ENCODE data around the gene STK24.
"Not testable (repeated sequence)": the region's sequence is repeated elsewhere in the genome, so short reads cannot be mapped to it uniquely, and the experiment has no call there.

Gene STK24

GRCh38 chr13:98576963-98577835 lies at the start of gene STK24:
Gene STK24, minus strand, starts transcription at chr13:98577107. Its CDS starts 321 bp downstream, at chr13:98576786.
- DNase-seq (ENCODE audit: low spot score), result peak; percentile 79

DNA sequence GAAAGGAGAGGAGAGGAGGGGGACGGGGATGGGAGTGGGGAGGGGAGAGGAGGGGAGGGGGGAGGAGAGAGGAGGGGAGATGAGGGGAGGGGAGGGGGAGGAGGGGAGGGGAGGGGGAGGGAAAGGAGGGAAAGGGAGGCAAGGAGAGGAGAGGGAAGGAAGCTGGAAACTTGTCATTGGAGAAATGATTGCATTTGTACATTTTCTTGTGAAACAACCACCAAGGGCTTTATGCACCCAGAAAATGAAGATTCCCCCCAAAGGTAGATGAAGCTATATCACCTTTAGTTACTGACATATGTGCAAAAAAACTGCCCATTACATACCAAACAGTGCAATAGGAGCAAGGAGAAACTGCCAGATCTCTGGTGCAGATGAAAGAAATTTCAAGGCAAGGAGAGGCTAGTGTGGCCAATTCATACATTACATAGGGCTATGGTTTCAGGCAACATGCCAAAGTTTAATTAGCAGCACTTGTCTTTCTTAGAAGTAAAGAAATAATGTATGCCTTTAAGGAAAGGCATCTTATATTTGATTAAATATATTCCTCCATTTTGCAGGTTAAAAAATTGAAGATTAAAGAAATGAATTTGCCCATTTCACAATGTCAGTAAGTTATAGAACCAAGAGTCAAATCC lies 49.5 kb upstream of the STK24 start:
- DNase-seq (ENCODE audit: low spot score), result no peak

DNA sequence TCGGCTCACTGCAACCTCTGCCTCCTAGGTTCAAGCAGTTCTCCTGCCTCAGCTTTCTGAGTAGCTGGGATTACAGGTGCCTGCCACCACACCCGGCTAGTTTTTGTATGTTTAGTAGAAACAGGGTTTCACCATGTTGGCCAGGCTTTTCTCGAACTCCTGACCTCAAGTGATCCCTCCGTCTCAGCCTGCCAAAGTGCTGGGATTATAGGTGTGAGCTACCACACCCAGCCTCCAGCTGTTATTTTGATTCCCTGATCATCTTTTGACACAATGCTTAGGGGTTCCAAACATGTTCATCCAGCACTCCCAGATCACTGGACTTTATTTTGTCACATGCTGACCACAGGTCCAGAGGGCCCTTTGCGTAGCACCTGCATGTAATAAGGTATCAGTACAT lies 47.7 kb upstream of the STK24 start:
- DNase-seq (ENCODE audit: low spot score), result not testable (repeated sequence)

DNA sequence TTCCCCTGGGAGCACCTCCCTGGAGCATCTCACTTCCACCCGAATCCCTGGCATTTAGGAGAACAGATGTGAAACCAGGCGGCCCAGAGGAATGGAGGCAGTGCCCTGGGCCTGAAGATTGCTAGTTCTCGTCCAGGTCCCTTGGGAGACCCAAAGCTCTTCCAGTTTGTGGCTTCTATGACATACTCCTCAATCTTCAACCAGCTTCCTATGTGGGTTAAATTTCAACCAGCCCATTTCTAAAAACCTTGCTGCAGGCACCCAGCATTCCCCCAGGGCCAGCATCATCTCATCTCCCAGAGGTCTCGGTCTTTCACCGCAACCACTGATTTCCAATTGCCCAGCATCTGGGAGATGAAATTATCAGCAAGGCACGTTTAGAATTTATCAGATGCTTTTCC lies 46.0 kb upstream of the STK24 start:
- no peak for DNase-seq (ENCODE audit: low spot score)

GRCh38 chr13:98619556-98619955 lies 42.6 kb upstream of the STK24 start:
- no peak for DNase-seq (ENCODE audit: low spot score)

- not testable (repeated sequence) for DNase-seq (ENCODE audit: low spot score)
Observed at GRCh38 chr13:98615595-98615994, 38.7 kb upstream of the STK24 start.

DNA sequence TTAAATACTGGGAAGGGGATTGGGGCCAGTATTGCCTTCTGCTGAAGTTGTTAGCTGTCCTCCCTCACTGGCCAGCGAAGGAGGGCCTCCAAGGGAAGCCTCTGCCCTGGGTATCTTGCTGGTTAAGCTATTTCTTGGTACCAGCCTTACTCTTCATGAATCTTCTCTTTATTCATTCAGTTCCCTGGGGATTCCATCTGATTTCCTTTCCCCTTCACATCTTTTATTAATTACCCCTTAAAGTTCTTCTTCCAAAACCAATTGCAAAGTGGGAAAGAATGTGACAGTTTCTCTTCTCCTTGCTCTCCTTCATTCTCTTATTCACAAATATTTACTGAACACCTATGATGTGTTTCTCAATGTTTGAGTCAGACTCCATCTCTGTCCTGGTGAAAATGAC lies 36.7 kb upstream of the STK24 start:
- DNase-seq (ENCODE audit: low spot score), result no peak

- DNase-seq (ENCODE audit: low spot score), result no peak
Observed at GRCh38 chr13:98609756-98610155, 32.8 kb upstream of the STK24 start.

GRCh38 chr13:98606296-98606695 lies 29.4 kb upstream of the STK24 start:
- DNase-seq (ENCODE audit: low spot score), result no peak

DNA sequence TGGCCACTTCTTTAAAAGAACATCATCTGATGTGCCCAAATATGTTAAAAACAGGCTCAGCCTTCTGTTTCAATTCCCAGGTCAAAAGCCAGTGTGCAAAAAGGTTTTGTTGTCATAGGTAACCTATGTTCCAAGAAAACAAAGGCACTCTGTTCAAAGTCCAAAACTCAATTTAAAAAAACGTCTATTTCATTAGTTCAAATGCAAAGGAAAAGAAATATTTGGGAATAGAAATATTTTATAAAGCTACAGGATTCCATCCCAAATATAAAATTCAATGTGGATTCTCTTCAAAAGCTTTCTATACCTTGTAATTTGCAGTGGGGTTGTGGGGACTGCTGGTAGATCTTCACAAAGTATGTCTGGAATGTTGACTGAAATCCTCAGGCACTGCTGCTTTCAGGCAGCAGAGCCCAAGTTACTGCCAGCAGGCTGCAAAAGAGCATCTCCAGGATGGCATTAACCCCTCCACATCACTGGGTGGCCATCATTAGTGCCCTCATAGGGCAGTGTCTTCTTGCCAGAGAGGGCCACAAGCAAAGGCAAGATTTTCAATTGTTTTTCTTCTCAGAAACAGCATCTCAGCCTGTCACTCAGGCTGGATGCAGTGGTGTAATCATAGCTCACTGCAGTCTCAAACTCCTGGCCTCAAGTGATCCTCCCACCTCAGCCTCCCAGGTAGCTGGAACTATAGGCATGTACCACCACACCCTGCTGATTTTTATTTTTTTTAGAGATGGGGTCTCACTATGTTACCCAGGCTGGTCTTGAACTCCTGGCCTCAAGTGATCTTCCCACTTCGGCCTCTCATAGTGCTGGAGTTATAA lies 22.8 kb upstream of the STK24 start:
- no peak for DNase-seq (ENCODE audit: low spot score)

DNA sequence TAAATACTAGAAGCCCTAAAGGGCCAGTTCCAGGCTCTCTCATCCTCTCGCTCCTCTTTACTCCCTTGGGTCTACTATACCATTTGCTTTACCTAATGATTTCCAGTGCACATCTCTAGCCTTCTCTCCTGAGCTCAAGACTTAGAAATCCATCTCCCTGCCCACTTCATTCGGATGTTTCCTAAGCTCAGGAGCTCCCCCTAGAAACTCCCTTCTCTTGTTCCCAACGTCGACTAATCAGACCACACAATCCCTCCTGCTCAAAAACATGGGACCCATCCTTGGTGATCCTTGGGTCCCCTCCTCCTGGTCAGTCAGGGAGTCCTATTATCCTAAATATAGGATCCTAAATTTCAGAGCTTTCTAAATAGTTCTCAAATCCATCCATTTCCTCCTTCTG lies 21.1 kb upstream of the STK24 start:
- DNase-seq (ENCODE audit: low spot score), result no peak

GRCh38 chr13:98595134-98595533 lies 18.2 kb upstream of the STK24 start:
- no peak for DNase-seq (ENCODE audit: low spot score)

DNA sequence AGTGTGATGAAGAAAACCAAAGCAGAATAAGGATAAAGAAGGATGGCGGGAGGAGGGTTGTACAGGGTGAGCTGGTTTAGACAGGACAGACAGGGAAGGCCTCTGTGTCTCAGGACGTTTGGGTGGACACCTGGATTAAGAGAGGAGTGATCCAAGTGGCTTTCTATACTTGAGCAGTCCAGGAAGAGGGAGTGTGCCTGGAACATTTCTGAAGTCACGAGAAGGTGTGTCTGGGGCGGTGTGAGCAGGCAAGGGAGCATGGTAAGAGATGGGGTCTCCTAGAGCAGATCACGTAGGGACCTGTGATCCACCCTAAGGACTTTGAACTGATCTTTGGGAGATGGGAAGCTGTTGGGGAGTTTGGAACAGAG lies 15.4 kb upstream of the STK24 start:
- DNase-seq (ENCODE audit: low spot score), result no peak

GRCh38 chr13:98591721-98592361 lies 14.9 kb upstream of the STK24 start:
- DNase-seq (ENCODE audit: low spot score), result no peak

- DNase-seq (ENCODE audit: low spot score), result not testable (repeated sequence)
Observed at GRCh38 chr13:98590471-98590870, 13.6 kb upstream of the STK24 start.

DNA sequence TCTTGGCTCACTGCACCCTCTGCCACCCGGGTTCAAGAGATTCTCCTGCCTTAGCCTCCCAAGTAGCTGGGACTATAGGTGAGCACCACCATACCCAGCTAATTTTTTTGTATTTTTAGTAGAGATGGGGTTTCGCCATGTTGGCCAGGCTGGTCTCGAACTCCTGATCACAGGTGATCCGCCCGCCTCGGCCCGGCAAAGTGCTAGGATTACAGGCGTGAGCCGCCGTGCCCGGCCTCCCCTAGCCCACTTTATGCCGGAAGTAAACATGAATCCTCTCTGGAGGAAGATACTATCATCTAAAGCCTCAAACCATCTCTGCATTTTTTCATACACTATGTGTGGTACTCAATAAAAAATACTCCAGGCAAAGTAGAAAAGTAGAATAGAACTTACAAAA lies 12.6 kb upstream of the STK24 start:
- not testable (repeated sequence) for DNase-seq (ENCODE audit: low spot score)

DNA sequence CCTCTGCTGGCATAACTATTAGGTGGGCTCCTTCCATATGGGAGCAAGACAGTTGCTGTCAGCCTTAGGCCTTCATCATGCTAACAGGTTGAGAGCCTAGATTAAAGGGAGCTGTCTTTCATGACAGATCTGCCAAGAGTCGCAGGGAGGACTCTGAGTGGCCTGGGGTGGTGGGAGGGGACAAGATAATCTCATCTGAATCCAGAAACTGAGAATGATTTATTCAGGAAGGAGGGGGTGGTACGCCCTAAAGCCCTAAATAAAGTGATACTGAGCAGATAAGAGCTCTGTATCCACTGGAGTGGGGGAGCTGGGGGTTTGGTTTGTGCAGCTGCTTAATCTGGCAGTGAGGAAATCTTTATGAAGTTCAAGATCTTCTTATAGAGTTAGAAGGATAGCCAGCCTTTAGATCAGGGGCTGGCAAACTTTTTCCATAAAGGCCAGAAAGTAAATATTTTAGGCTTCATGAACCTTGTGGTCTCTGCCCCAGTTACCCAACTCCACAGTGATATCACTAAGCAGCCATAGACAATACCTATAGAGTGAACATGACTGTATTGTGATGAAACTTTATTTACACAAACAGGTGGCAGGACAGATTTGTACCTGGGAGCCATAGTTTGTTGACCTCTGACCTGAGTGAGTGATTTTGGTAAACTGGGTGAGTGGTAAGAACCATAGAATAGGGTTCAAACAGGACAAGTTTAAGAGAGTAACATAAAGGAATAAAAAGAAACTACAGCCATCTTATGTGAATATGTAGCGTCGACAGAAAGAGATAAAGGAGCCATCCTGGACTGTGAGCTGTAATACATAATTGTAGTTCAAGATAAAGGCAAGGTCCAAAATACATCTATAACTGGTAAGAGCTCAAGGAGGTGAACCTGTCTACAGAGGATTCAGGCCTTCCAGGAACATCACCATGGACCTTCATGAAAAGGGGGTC lies 9.8 kb upstream of the STK24 start:
- no peak for DNase-seq (ENCODE audit: low spot score)

GRCh38 chr13:98585946-98586345 lies 9.0 kb upstream of the STK24 start:
- no peak for DNase-seq (ENCODE audit: low spot score)

DNA sequence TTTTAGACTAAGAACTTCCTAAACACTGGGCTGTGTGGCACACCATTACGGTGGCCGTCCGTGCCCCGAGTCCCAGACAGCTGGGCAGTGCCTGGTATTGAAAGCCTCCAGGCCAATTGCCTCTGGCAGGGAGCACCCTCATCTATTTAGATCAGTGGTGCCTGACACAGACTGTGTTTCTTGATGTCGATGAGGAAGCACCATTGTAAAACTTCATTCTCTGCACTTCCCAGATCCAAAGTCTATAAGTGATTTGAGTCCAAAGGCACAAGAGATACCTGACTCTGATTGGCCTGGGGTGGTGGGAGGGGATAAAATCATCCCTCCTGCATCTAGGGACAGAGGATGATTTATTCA lies 8.5 kb upstream of the STK24 start:
- DNase-seq (ENCODE audit: low spot score), result no peak

GRCh38 chr13:98584668-98585397 lies 7.9 kb upstream of the STK24 start:
- no peak for DNase-seq (ENCODE audit: low spot score)

All from LoVo (cell line).